Measurements from ENCODE around the gene SERPINE2.

GRCh38 chr2:224036731-224037361 lies 2.2 kb downstream of the SERPINE2 start:
- TF ChIP-seq POLR2A (IDR thresholded peaks at IDR 0.05; ENCODE audit: low read length), result no peak
- TF ChIP-seq GATA1 (IDR thresholded peaks at IDR 0.05; ENCODE audit: low read depth, low read length), result no peak

Measured in erythroblast (primary cell).